PC-3 (cell line): ENCODE results near the gene HES3.

Experiments used
- EZH2 ChIP-seq: fragments of 300-600 bp; sonication (generic); IDR thresholded peaks from one replicate; pipeline ENCODE4 v1.6.1; 2017; ENCODE audit warnings: antibody characterized with exemption, mild to moderate bottlenecking, low read length; ENCODE audit not compliant: unreplicated experiment
- EZH2phosphoT487 ChIP-seq: fragments of 300-600 bp; sonication (generic); IDR thresholded peaks from 2 replicates; pipeline ENCODE4 v1.6.1; 2018; ENCODE audit warnings: mild to moderate bottlenecking, antibody characterized with exemption, low read length, borderline replicate concordance
- TF ChIP-seq, protein P1 (sequence below): fragments of 300-600 bp; sonication (generic); conservative IDR thresholded peaks from 2 replicates; pipeline ENCODE4 v1.5.1; 2017; ENCODE audit warnings: antibody characterized with exemption, low read depth, mild to moderate bottlenecking, low read length

DNA sequence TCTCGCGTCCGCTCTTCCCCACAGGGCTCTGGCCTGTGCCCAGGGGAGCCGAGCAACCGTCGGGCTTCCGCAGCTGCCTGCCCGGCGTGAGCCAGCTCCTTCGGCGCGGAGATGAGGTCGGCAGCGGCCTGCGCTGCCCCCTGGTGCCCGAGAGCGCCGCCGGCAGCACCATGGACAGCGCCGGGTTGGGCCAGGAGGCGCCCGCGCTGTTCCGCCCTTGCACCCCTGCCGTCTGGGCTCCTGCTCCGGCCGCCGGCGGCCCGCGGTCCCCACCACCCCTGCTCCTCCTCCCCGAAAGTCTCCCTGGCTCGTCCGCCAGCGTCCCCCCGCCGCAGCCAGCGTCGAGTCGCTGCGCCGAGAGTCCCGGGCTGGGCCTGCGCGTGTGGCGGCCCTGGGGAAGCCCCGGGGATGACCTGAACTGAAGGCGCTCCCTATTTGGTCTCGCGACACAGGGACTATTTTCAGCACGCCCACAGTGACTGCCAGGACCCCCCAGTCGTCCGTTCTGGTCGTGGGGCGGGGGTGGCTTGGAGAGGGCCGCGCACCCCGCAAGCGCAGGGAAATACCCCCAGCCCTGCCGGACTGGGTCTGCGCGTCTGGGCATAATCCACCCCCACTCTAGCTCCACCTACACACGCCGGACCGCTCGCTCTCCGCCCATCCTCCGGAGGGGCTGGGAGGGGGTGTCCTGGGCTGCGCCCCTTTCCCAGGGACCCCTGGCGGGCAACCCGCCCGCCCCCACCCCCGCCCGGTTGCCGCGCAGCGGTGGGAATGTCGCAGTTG, 1.3 kb downstream of the HES3 start:
- no peak for TF ChIP-seq EZH2phosphoT487
- TF ChIP-seq, protein P1, sequence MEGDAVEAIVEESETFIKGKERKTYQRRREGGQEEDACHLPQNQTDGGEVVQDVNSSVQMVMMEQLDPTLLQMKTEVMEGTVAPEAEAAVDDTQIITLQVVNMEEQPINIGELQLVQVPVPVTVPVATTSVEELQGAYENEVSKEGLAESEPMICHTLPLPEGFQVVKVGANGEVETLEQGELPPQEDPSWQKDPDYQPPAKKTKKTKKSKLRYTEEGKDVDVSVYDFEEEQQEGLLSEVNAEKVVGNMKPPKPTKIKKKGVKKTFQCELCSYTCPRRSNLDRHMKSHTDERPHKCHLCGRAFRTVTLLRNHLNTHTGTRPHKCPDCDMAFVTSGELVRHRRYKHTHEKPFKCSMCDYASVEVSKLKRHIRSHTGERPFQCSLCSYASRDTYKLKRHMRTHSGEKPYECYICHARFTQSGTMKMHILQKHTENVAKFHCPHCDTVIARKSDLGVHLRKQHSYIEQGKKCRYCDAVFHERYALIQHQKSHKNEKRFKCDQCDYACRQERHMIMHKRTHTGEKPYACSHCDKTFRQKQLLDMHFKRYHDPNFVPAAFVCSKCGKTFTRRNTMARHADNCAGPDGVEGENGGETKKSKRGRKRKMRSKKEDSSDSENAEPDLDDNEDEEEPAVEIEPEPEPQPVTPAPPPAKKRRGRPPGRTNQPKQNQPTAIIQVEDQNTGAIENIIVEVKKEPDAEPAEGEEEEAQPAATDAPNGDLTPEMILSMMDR, result peak; percentile 94
- no peak for TF ChIP-seq EZH2
